PC-9 (cell line): ENCODE measurements around the gene COL8A2. TPM values are rescaled to one million over a fixed set of nuclear protein-coding genes. Genes with fewer than 3 reads are reported as not detected.

Experiments used
- BruUV-seq: library from RNA; stranded (reverse); fragments of 400-500 nt; replicated peaks from 2 replicates; lab custom pipeline; 2021; lab: Mats Ljungman, UMichigan
- CTCF ChIA-PET: fragments of 300-600 bp; sonication (Branson Sonifier 250); formaldehyde crosslinking; loops from one replicate; lab custom pipeline; 2022; ENCODE audit warnings: antibody characterized with exemption; lab: Charles Lee
- POLR2A ChIA-PET: fragments of 300-600 bp; sonication (Branson Sonifier 250); formaldehyde crosslinking; loops from one replicate; lab custom pipeline; 2022; ENCODE audit warnings: antibody characterized with exemption; ENCODE audit not compliant: unreplicated experiment; lab: Charles Lee
- DNase-seq, 2 experiments: peaks; one replicate each; pipeline versions ENCODE4 v3.0.0 to v3.0.0-alpha.2; 2015 to 2022; ENCODE audit warnings: mixed read lengths in 1 of 2
- H2AFZ ChIP-seq: fragments of 200-600 bp; sonication (generic); 2 replicates; pipeline ENCODE4 v1.8.1; 2017; ENCODE audit warnings: antibody characterized with exemption
- H3F3A ChIP-seq: fragments of 200-600 bp; sonication (generic); 2 replicates; pipeline ENCODE4 v1.8.1; 2017; ENCODE audit warnings: antibody characterized with exemption, mild to moderate bottlenecking, low read depth; ENCODE audit not compliant: insufficient read depth
- H3K27ac ChIP-seq: fragments of 200-600 bp; sonication (generic); 2 replicates; pipeline ENCODE4 v1.6.1; 2016; ENCODE audit warnings: mixed run types
- H3K27me3 ChIP-seq: fragments of 200-600 bp; sonication (generic); 2 replicates; pipeline ENCODE4 v1.6.1; 2016; ENCODE audit warnings: low read depth, mixed run types; ENCODE audit not compliant: insufficient read depth
- H3K36me3 ChIP-seq: fragments of 200-600 bp; sonication (generic); 2 replicates; pipeline ENCODE4 v1.6.1; 2016; ENCODE audit warnings: low read depth, mixed run types
- H3K4me1 ChIP-seq: fragments of 200-600 bp; sonication (generic); replicated peaks from 2 replicates; pipeline ENCODE4 v1.6.1; 2016; ENCODE audit warnings: mixed run types; ENCODE audit not compliant: insufficient read depth
- H3K4me2 ChIP-seq: fragments of 200-600 bp; sonication (generic); 2 replicates; pipeline ENCODE4 v1.6.1; 2017; ENCODE audit warnings: mixed run types
- H3K4me3 ChIP-seq: fragments of 200-600 bp; sonication (generic); 2 replicates; pipeline ENCODE4 v1.6.1; 2016; ENCODE audit warnings: mixed run types
- H3K79me2 ChIP-seq: fragments of 200-600 bp; sonication (generic); 2 replicates; pipeline ENCODE4 v1.6.1; 2017; ENCODE audit warnings: low read depth, mixed run types
- H3K9me2 ChIP-seq: fragments of 200-600 bp; sonication (generic); 2 replicates; pipeline ENCODE4 v1.8.1; 2017; ENCODE audit warnings: mild to moderate bottlenecking; ENCODE audit not compliant: insufficient read depth
- H3K9me3 ChIP-seq: fragments of 200-600 bp; sonication (generic); 2 replicates; pipeline ENCODE4 v1.8.1; 2016; ENCODE audit warnings: low read depth; ENCODE audit not compliant: insufficient read depth
- H4K20me1 ChIP-seq: fragments of 200-600 bp; sonication (generic); 2 replicates; pipeline ENCODE4 v1.8.1; 2017; ENCODE audit not compliant: insufficient read depth
- EZH2 ChIP-seq: fragments of 200-600 bp; sonication (generic); IDR thresholded peaks from 2 replicates; pipeline ENCODE4 v1.8.0; 2017; ENCODE audit warnings: antibody characterized with exemption, low read depth
- intact Hi-C: fragments of 100-400 bp; cut with micrococcal nuclease; formaldehyde crosslinking; loops from one replicate; pipeline ENCODE4 v1.10.0; 2022; ENCODE audit not compliant: unreplicated experiment
- total RNA-seq: library from RNA; stranded (reverse); gene quantifications from 2 replicates; pipeline ENCODE4 v1.2.3, GENCODE V29; 2021
- TF ChIP-seq, protein P1 (sequence below): fragments of 200-600 bp; sonication (generic); conservative IDR thresholded peaks from 2 replicates; pipeline ENCODE4 v1.6.1; 2017; ENCODE audit warnings: mixed run types, antibody characterized with exemption, mild to moderate bottlenecking, moderate library complexity

The COL8A2 gene
- total RNA-seq, 1 experiment from 2014 or later = 0.20 TPM

DNA sequence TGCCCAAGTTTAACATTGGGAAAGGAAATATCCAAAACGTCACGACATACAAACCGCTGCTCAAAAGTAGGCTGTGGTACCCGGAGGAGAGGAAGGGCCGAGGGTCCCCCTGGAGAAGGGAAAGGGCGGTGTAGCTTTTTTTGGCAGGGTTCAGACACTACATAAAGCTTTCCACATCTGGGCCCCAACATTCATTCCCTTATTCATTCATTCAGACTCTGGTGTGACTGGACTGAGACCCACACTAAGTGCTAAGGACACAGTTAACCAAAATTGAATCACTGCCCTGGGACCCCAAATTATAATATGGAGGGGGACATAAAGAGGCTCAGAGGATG is 10.3 kb upstream of the COL8A2 start:
- H3K36me3 ChIP-seq = peaks cover 18% of the 10 kb centered on the region
- H3K9me3 ChIP-seq = no peaks in the 10 kb centered on the region
- no peak overlapping the region for H3K4me2 ChIP-seq
- no peak for DNase-seq
- no peaks in the 10 kb centered on the region for H3K79me2 ChIP-seq
- H3K27ac ChIP-seq = peak overlapping the region; percentile 38; the same call in 1 of the 2 replicates
- intact Hi-C loops = no loop called here
- H4K20me1 ChIP-seq = peaks cover 5% of the 10 kb centered on the region; the same call in 1 of the 2 replicates
- H3K4me3 ChIP-seq = no peak overlapping the region
- TF ChIP-seq, protein P1, sequence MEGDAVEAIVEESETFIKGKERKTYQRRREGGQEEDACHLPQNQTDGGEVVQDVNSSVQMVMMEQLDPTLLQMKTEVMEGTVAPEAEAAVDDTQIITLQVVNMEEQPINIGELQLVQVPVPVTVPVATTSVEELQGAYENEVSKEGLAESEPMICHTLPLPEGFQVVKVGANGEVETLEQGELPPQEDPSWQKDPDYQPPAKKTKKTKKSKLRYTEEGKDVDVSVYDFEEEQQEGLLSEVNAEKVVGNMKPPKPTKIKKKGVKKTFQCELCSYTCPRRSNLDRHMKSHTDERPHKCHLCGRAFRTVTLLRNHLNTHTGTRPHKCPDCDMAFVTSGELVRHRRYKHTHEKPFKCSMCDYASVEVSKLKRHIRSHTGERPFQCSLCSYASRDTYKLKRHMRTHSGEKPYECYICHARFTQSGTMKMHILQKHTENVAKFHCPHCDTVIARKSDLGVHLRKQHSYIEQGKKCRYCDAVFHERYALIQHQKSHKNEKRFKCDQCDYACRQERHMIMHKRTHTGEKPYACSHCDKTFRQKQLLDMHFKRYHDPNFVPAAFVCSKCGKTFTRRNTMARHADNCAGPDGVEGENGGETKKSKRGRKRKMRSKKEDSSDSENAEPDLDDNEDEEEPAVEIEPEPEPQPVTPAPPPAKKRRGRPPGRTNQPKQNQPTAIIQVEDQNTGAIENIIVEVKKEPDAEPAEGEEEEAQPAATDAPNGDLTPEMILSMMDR = no peak
- no peaks in the 10 kb centered on the region for H3K27me3 ChIP-seq
- peaks cover 15% of the 10 kb centered on the region; the same call in 1 of the 2 replicates for H3F3A ChIP-seq
- H3K9me2 ChIP-seq = no peaks in the 10 kb centered on the region
- H3K4me1 ChIP-seq = 0 out of 2 replicates have a peak, but pooled peaks cover 5% of the 10 kb centered on the region
- ChIA-PET CTCF (interaction anchor here (0.6 to 1.8 kb wide), 9 partner anchors 14 to 150 kb away, joined by 3 to 12 read pairs (median 4); partner anchors contain the start of gene TRAPPC3), POLR2A (no interaction called here)
- BruUV-seq = no TSS peak
- H2AFZ ChIP-seq = no peak overlapping the region

DNA sequence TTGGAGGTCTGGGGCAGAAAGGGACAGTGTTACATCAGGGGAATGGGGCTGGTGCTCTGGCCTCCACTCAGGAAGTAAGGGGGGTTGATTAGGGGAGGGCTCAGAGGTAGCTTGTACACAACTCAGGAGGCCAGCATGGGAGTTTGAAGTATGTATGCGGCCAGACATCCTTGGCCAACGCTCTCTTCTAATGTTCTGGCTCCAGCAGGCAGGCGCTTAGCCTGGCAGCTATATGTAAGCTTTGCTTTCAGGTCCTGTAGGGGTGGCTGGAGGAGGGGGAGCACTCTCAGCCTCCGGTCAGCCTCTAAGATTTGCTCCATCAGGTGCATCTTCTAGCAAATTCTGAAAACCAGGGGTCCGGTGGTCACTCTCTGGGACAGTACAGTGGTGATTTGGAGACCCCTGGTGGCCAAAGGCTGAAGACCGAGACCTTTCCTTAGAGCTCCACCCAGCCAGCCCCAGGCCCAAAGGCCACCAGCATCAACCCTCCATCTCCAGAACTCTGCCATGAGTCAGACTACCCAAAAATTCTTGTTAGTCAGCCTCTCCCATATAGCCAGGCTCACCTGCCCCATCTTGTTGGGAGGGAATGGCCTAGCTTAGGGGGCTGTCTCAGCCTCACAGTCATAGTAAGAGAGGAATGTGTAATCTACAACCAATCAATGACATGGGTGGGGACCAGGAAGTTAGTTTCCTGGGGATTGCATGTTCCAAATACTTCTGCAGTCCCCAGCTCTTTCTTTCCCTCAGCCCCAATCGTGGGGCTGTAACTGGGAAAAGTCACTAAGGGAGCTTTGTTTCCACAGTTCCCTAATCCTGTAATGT is 9.7 kb upstream of the COL8A2 start:
- Histone ChIP-seq H3K9me2 (no peaks in the 10 kb centered on the region), H3K4me3 (no peak overlapping the region), H3K9me3 (no peaks in the 10 kb centered on the region), H3K4me1 (0 out of 2 replicates have a peak, but pooled peaks cover 5% of the 10 kb centered on the region), H3K27ac (peak overlapping the region; percentile 38; the same call in 1 of the 2 replicates), H3K4me2 (no peak overlapping the region), H3K79me2 (no peaks in the 10 kb centered on the region), H4K20me1 (no peaks in the 10 kb centered on the region; the same call in 1 of the 2 replicates), H3K36me3 (peaks cover 14% of the 10 kb centered on the region), H2AFZ (no peak overlapping the region), H3K27me3 (no peaks in the 10 kb centered on the region), H3F3A (peaks cover 11% of the 10 kb centered on the region; the same call in 1 of the 2 replicates)
- intact Hi-C loops = loop anchor here (1.0 kb wide), 1 partner anchor 34 kb away; no protein-coding TSS in a partner anchor
- CTCF ChIA-PET = interaction anchor here (0.6 to 1.8 kb wide), 12 partner anchors 11 to 151 kb away, joined by 3 to 16 read pairs (median 4); partner anchors contain the start of gene TRAPPC3
- BruUV-seq = TSS peak; percentile 4
- TF ChIP-seq, protein P1 = peak; percentile 78
- TF ChIP-seq EZH2 = no peak
- DNase-seq = peak; percentile 55 to 61
- POLR2A ChIA-PET = no interaction called here

DNA sequence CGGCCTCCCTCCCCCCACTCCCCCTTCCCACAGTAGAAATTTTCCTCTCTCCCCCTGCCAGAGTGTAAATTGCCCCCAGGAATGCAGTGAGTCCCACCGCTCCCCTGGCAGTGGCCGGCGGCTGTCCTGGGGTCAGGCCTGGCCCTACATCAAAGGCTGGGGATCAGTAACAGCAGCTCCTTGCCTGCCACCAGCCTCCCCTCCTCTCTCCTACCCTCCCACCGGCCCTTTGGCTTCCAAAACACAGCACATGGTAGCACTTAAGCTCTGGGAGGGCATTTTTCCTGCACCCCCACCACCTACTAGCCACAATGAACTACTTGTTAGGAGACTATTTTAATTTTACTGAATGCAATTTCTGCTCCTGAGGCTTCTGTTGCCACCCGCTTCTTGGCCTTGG is 9.0 kb upstream of the COL8A2 start:
- no peak overlapping the region for H3K27ac ChIP-seq
- peaks cover 11% of the 10 kb centered on the region; the same call in 1 of the 2 replicates for H3K36me3 ChIP-seq
- no peak overlapping the region for H3K4me2 ChIP-seq

More for the DNA sequence above, 9.0 kb upstream of the COL8A2 start:
- ChIA-PET CTCF (interaction anchor here (0.5 to 1.0 kb wide), 6 partner anchors 12 to 1550 kb away, joined by 3 to 16 read pairs (median 6); no protein-coding TSS in a partner anchor), POLR2A (no interaction called here)
- Histone ChIP-seq H3K27me3 (no peaks in the 10 kb centered on the region), H3K79me2 (no peaks in the 10 kb centered on the region), H4K20me1 (no peaks in the 10 kb centered on the region; the same call in 1 of the 2 replicates), H3K4me1 (0 out of 2 replicates have a peak, but pooled peaks cover 5% of the 10 kb centered on the region), H3K4me3 (no peak overlapping the region), H3K9me3 (no peaks in the 10 kb centered on the region), H2AFZ (no peak overlapping the region), H3K9me2 (no peaks in the 10 kb centered on the region), H3F3A (peaks cover 9% of the 10 kb centered on the region; the same call in 1 of the 2 replicates)
- no peak for TF ChIP-seq EZH2
- TF ChIP-seq, protein P1 = no peak
- no TSS peak for BruUV-seq
- no peak for DNase-seq
- intact Hi-C loops = loop anchor here (1.0 kb wide), 1 partner anchor 34 kb away; no protein-coding TSS in a partner anchor
